ENCODE results near the gene RAB6B.

RAB6B gene

GRCh38 chr3:133893683-133894352 is 1.9 kb downstream of the RAB6B start:
- H3K4me3 ChIP-seq, result no peak overlapping the region
- no peak for TF ChIP-seq CTCF (IDR thresholded peaks at IDR 0.05)
- no peak for DNase-seq (ENCODE audit: low spot score)
- H3K27ac ChIP-seq, result no peak overlapping the region

- H3K4me3 ChIP-seq, result no peak overlapping the region
- TF ChIP-seq CTCF (IDR thresholded peaks at IDR 0.05), result no peak
- DNase-seq (ENCODE audit: low spot score), result no peak
- H3K27ac ChIP-seq, result no peak overlapping the region
These were observed 3.0 kb downstream of the RAB6B start for GRCh38 chr3:133892541-133893231.

- DNase-seq (ENCODE audit: low spot score), result no peak
- no peak for TF ChIP-seq CTCF (IDR thresholded peaks at IDR 0.05)
- H3K4me3 ChIP-seq, result no peak overlapping the region
- H3K27ac ChIP-seq, result no peak overlapping the region
These were observed 3.9 kb downstream of the RAB6B start for GRCh38 chr3:133891662-133892378.

GRCh38 chr3:133890972-133891644 is 4.6 kb downstream of the RAB6B start:
- no peak for TF ChIP-seq CTCF (IDR thresholded peaks at IDR 0.05)
- no peak for DNase-seq (ENCODE audit: low spot score)
- Histone ChIP-seq H3K4me3 (no peak overlapping the region), H3K27ac (no peak overlapping the region)

- no peak for TF ChIP-seq CTCF (IDR thresholded peaks at IDR 0.05)
- no peak for DNase-seq (ENCODE audit: low spot score)
- H3K27ac ChIP-seq, result no peak overlapping the region
- no peak overlapping the region for H3K4me3 ChIP-seq
These were observed 5.6 kb downstream of the RAB6B start for GRCh38 chr3:133890037-133890436.

GRCh38 chr3:133888726-133889340 is 6.8 kb downstream of the RAB6B start:
- no peak for DNase-seq (ENCODE audit: low spot score)
- no peak for TF ChIP-seq CTCF (IDR thresholded peaks at IDR 0.05)
- H3K27ac ChIP-seq, result no peak overlapping the region
- no peak overlapping the region for H3K4me3 ChIP-seq

Measured in coronary artery (tissue), 2 donors.